Right cardiac atrium (tissue), 5 donors: Measurements from ENCODE around the gene TIGIT. TPM values are rescaled to one million over a fixed set of nuclear protein-coding genes. Genes with fewer than 3 reads are reported as not detected.

ENCODE experiments used
- ATAC-seq, 2 donors: fragments of 200-7000 bp; cut with Tn5 transposase; one replicate each; pipeline versions ENCODE4 v1.8.0 to v1.9.1; 2020; ENCODE audit warnings: moderate library complexity in 2 of 2, mild to moderate bottlenecking in 1 of 2
- DNase-seq, 3 donors: peaks; one replicate each; pipeline ENCODE4 v3.0.0-alpha.2; 2020
- H3K27ac ChIP-seq: one replicate; pipeline ENCODE4 v1.5.1; 2013; ENCODE audit warnings: mild to moderate bottlenecking, low read length, control low read depth, moderate library complexity
- H3K27me3 ChIP-seq: one replicate; pipeline ENCODE4 v1.6.1; 2013; ENCODE audit not compliant: control insufficient read depth, insufficient read depth
- H3K4me1 ChIP-seq: one replicate; pipeline ENCODE4 v1.6.1; 2013; ENCODE audit warnings: low read length; ENCODE audit not compliant: control insufficient read depth, insufficient read depth
- H3K4me3 ChIP-seq: one replicate; pipeline ENCODE4 v1.5.1; 2013; ENCODE audit warnings: low read length, control low read depth
- H3K9me3 ChIP-seq: one replicate; pipeline ENCODE4 v1.6.1; 2013; ENCODE audit warnings: low read length; ENCODE audit not compliant: control insufficient read depth
- WGBS: extraction: QIAGEN DNeasy Blood & Tissue Kit; methylation state at CpG from one replicate; pipeline ENCODE4 v1.1.7; 2013; 5-methylcytosine and 5-hydroxymethylcytosine counted together
- intact Hi-C, 4 donors: fragments of 100-400 bp; cut with DNase I; formaldehyde crosslinking; loops; one replicate each; pipeline versions ENCODE4 v1.11.0 to v1.14.0; 2022 to 2023
- polyA plus RNA-seq: library from polyadenylated mRNA; stranded (reverse); fragments of 200-250 nt; gene quantifications from one replicate; pipeline ENCODE4 v1.2.3, GENCODE V29; 2013
- total RNA-seq, 4 donors: library from RNA; stranded (reverse); fragmentation: NEBNext Ultra II Directional; extraction: Animal tissue kit (Norgen Biotek cat#: 25700); gene quantifications; one replicate each; pipeline ENCODE4 v1.2.1, GENCODE V29; 2021
- donor health status: healthy with polysubstance abuse.
- donor health status: DM: no; HTN: yes; CAD: no.
- donor health status: DM: no; HTN: no; CAD: no.
- donor health status: DM: no; HTN: yes; CAD: no; lungs with severe emphysema.
- donor health status: DM: yes; HTN: yes; CAD: no.

The TIGIT gene
- total and polyA plus RNA-seq, 5 donors = 0.07 to 0.53 (median 0.17) TPM; not detected in 1

- intact Hi-C loops = no loop called here
- no peak for ATAC-seq
- Histone ChIP-seq H3K27ac (no peak overlapping the region), H3K9me3 (no peaks in the 10 kb centered on the region), H3K4me1 (no peaks in the 10 kb centered on the region), H3K4me3 (no peak overlapping the region), H3K27me3 (no peaks in the 10 kb centered on the region)
- 94% methylated on average over 5 of the region's 5 CpGs for WGBS
- no peak for DNase-seq
Observed at GRCh38 chr3:114332342-114333179, 38.7 kb downstream of the TIGIT start.

GRCh38 chr3:114333180-114333922 lies 39.5 kb downstream of the TIGIT start:
- intact Hi-C loops = no loop called here
- Histone ChIP-seq H3K27ac (no peak overlapping the region), H3K4me1 (no peaks in the 10 kb centered on the region), H3K4me3 (no peak overlapping the region), H3K9me3 (no peaks in the 10 kb centered on the region), H3K27me3 (no peaks in the 10 kb centered on the region)
- ATAC-seq = no peak
- 62% methylated on average over 4 of the region's 4 CpGs for WGBS
- DNase-seq = peak in 1 of 3 donors; percentile 28

GRCh38 chr3:114333923-114334240 lies 40.1 kb downstream of the TIGIT start:
- Histone ChIP-seq H3K4me1 (no peaks in the 10 kb centered on the region), H3K27me3 (no peaks in the 10 kb centered on the region), H3K9me3 (no peaks in the 10 kb centered on the region), H3K27ac (no peak overlapping the region), H3K4me3 (no peak overlapping the region)
- ATAC-seq (no peak), DNase-seq (no peak)
- WGBS = 93% methylated on average over 2 of the region's 2 CpGs
- intact Hi-C loops = no loop called here

- intact Hi-C loops = no loop called here
Observed at GRCh38 chr3:114336122-114336697, 42.4 kb downstream of the TIGIT start.

GRCh38 chr3:114336857-114337256 lies 43.0 kb downstream of the TIGIT start:
- intact Hi-C loops = no loop called here
- H3K4me3 ChIP-seq = no peak overlapping the region
- ATAC-seq (no peak), DNase-seq (no peak)
- H3K27ac ChIP-seq = no peak overlapping the region
- 92% methylated on average over 3 of the region's 3 CpGs for WGBS
- H3K9me3 ChIP-seq = no peaks in the 10 kb centered on the region
- H3K27me3 ChIP-seq = no peaks in the 10 kb centered on the region
- H3K4me1 ChIP-seq = no peaks in the 10 kb centered on the region

More at GRCh38 chr3:114336122-114336697, 42.4 kb downstream of the TIGIT start:
- Histone ChIP-seq H3K9me3 (no peaks in the 10 kb centered on the region), H3K27me3 (no peaks in the 10 kb centered on the region), H3K27ac (no peak overlapping the region), H3K4me3 (no peak overlapping the region), H3K4me1 (no peaks in the 10 kb centered on the region)
- no peak for ATAC-seq
- DNase-seq = no peak
- 68% methylated on average over 1 of the region's 1 CpG for WGBS

- WGBS = 94% methylated on average over 19 of the region's 19 CpGs
- Histone ChIP-seq H3K27me3 (no peaks in the 10 kb centered on the region), H3K4me1 (no peaks in the 10 kb centered on the region), H3K9me3 (no peaks in the 10 kb centered on the region), H3K4me3 (no peak overlapping the region), H3K27ac (no peak overlapping the region)
- intact Hi-C loops = no loop called here
- peak; percentile 20 to 23 for ATAC-seq
- no peak for DNase-seq
Observed at GRCh38 chr3:114338651-114339357, 45.0 kb downstream of the TIGIT start.

GRCh38 chr3:114344492-114344891 lies 50.7 kb downstream of the TIGIT start:
- no peaks in the 10 kb centered on the region for H3K27me3 ChIP-seq
- intact Hi-C loops = no loop called here
- no peak overlapping the region for H3K4me3 ChIP-seq
- WGBS = 88% methylated on average over 1 of the region's 1 CpG
- no peak for ATAC-seq
- DNase-seq = no peak
- no peaks in the 10 kb centered on the region for H3K9me3 ChIP-seq
- H3K4me1 ChIP-seq = no peaks in the 10 kb centered on the region
- no peak overlapping the region for H3K27ac ChIP-seq

- intact Hi-C loops = no loop called here
- no peak overlapping the region for H3K4me3 ChIP-seq
- WGBS = 96% methylated on average over 12 of the region's 12 CpGs
- DNase-seq = peak in 1 of 3 donors; percentile 40
- H3K27ac ChIP-seq = no peak overlapping the region
- no peaks in the 10 kb centered on the region for H3K9me3 ChIP-seq
- H3K4me1 ChIP-seq = no peaks in the 10 kb centered on the region
- no peaks in the 10 kb centered on the region for H3K27me3 ChIP-seq
- no peak for ATAC-seq
Observed at GRCh38 chr3:114350271-114350670, 56.4 kb downstream of the TIGIT start.

- peak; percentile 25 to 28 for ATAC-seq
- intact Hi-C loops = no loop called here
- no peak overlapping the region for H3K4me3 ChIP-seq
Observed at GRCh38 chr3:114350690-114351089, 56.9 kb downstream of the TIGIT start.

GRCh38 chr3:114351123-114351821 lies 57.4 kb downstream of the TIGIT start:
- intact Hi-C loops = no loop called here
- 98% methylated on average over 64 of the region's 64 CpGs for WGBS
- Histone ChIP-seq H3K4me3 (no peak overlapping the region), H3K27me3 (no peaks in the 10 kb centered on the region), H3K27ac (no peak overlapping the region), H3K4me1 (no peaks in the 10 kb centered on the region), H3K9me3 (no peaks in the 10 kb centered on the region)
- DNase-seq (peak in 2 of 3 donors; percentile 45 to 55), ATAC-seq (peak; percentile 35 to 40)

More at GRCh38 chr3:114350690-114351089, 56.9 kb downstream of the TIGIT start:
- 97% methylated on average over 24 of the region's 24 CpGs for WGBS
- Histone ChIP-seq H3K27me3 (no peaks in the 10 kb centered on the region), H3K27ac (no peak overlapping the region), H3K9me3 (no peaks in the 10 kb centered on the region), H3K4me1 (no peaks in the 10 kb centered on the region)
- peak in 2 of 3 donors; percentile 40 to 41 for DNase-seq
